HepG2 (cell line): ENCODE measurements around the gene SLC4A5. TPM values are rescaled to one million over a fixed set of nuclear protein-coding genes. Genes with fewer than 3 reads are reported as not detected.

Experiments used
- ATAC-seq: fragments of 200-7000 bp; cut with Tn5 transposase; 3 replicates; pipeline ENCODE4 v1.9.1; 2020; ENCODE audit warnings: mild to moderate bottlenecking, moderate library complexity
- BruUV-seq: library from RNA; stranded (reverse); fragments of 400-500 nt; replicated peaks from 2 replicates; lab custom pipeline; 2021; lab: Mats Ljungman, UMichigan
- CTCF ChIA-PET: fragments of 300-600 bp; formaldehyde crosslinking; extraction: SDS; loops from one replicate; lab custom pipeline; 2021; ENCODE audit warnings: low total read pairs, inconsistent platforms, low intra/inter-chr PET ratio; lab: Yijun Ruan, JAX
- POLR2A ChIA-PET: fragments of 350-600 bp; sonication (Branson Sonifier 250); formaldehyde crosslinking; loops from one replicate; lab custom pipeline; 2020; ENCODE audit warnings: antibody characterized with exemption, inconsistent platforms; lab: Yijun Ruan, JAX
- DNase-seq: peaks from one replicate; pipeline ENCODE4 v3.0.0-alpha.2; 2015; ENCODE audit warnings: low spot score
- FAIRE-seq: peaks from 3 replicates; lab custom pipeline; 2011; peaks lifted over from hg19 to GRCh38; lab: Jason Lieb, UNC
- H2AFZ ChIP-seq: one replicate; pipeline ENCODE4 v1.6.1; 2011; ENCODE audit warnings: low read length, inconsistent platforms
- H3K27ac ChIP-seq: fragments of 300-600 bp; 3 replicates; pipeline ENCODE4 v1.8.0; 2011; ENCODE audit warnings: mixed run types, mild to moderate bottlenecking, mixed read lengths, low read length, inconsistent platforms; ENCODE audit not compliant: insufficient read depth; ENCODE audit errors: extremely low read length
- H3K27me3 ChIP-seq, 2 experiments: fragments of 200-600 bp in 1 of 2; 2 replicates in 1 of 2; 3 replicates in 1 of 2; pipeline versions ENCODE4 v1.6.0 to v1.8.0; 2011; ENCODE audit warnings: low read length in 2 of 2, mild to moderate bottlenecking in 2 of 2, moderate library complexity in 2 of 2, inconsistent platforms in 1 of 2; ENCODE audit not compliant: insufficient read depth in 2 of 2, control insufficient read depth in 1 of 2
- H3K36me3 ChIP-seq, 2 experiments: fragments of 200-600 bp in 1 of 2; replicated peaks in 1 of 2; 2 replicates in 1 of 2; 3 replicates in 1 of 2; pipeline versions ENCODE4 v1.5.1 to v1.8.0; 2011; ENCODE audit warnings: low read length in 2 of 2, inconsistent platforms in 1 of 2; ENCODE audit not compliant: insufficient read depth in 2 of 2, control insufficient read depth in 1 of 2
- H3K4me1 ChIP-seq: 2 replicates; pipeline ENCODE4 v1.5.1; 2012; ENCODE audit warnings: low read length, inconsistent platforms; ENCODE audit not compliant: insufficient read depth
- H3K4me2 ChIP-seq: 2 replicates; pipeline ENCODE4 v1.6.0; 2011; ENCODE audit warnings: low read depth, low read length, inconsistent platforms
- H3K4me3 ChIP-seq, 3 experiments: fragments of 200-600 bp in 1 of 3; sonication (generic), shearing (Covaris generic) in 1 of 3; replicated peaks in 1 of 3; 2 replicates each; pipeline ENCODE4 v1.5.1; 2011 to 2016; ENCODE audit warnings: low read length in 3 of 3, inconsistent platforms in 2 of 3, low read depth in 2 of 3, mild to moderate bottlenecking in 2 of 3, control low read depth in 1 of 3, mixed read lengths in 1 of 3; ENCODE audit not compliant: insufficient read depth in 1 of 3
- H3K79me2 ChIP-seq: one replicate; pipeline ENCODE4 v1.6.1; 2011; ENCODE audit warnings: low read length, inconsistent platforms; ENCODE audit not compliant: insufficient read depth
- H3K9ac ChIP-seq: 2 replicates; pipeline ENCODE4 v1.6.0; 2011; ENCODE audit warnings: mild to moderate bottlenecking, low read depth, low read length, inconsistent platforms; ENCODE audit not compliant: insufficient read depth
- H3K9me3 ChIP-seq: 2 replicates; pipeline ENCODE4 v1.5.1; 2012; ENCODE audit warnings: mild to moderate bottlenecking, low read length
- H4K20me1 ChIP-seq: 2 replicates; pipeline ENCODE4 v1.6.0; 2011; ENCODE audit warnings: inconsistent platforms, mild to moderate bottlenecking, low read length, moderate library complexity; ENCODE audit not compliant: insufficient read depth
- ELF3 ChIP-seq: IDR thresholded peaks from 2 replicates; pipeline ENCODE4 v1.6.1; 2016; ENCODE audit warnings: missing genetic modification reagents, missing compliant biosample characterization
- GTF3A ChIP-seq: sonication (generic); formaldehyde crosslinking; conservative IDR thresholded peaks from 2 replicates; pipeline ENCODE4 v1.4.0; 2020; ENCODE audit warnings: mild to moderate bottlenecking, missing genetic modification reagents
- HES4 ChIP-seq: sonication (generic); formaldehyde crosslinking; IDR thresholded peaks from 2 replicates; pipeline ENCODE4 v1.9.0; 2021; ENCODE audit warnings: mild to moderate bottlenecking, missing genetic modification reagents, borderline replicate concordance
- JARID2 ChIP-seq: sonication (generic); formaldehyde crosslinking; IDR thresholded peaks from 2 replicates; pipeline ENCODE4 v1.8.1; 2023; ENCODE audit warnings: missing genetic modification reagents, inconsistent platforms; ENCODE audit not compliant: insufficient replicate concordance
- NFYC ChIP-seq: IDR thresholded peaks from 2 replicates; pipeline ENCODE4 v1.6.1; 2016; ENCODE audit warnings: missing genetic modification reagents, missing compliant biosample characterization
- PHF20 ChIP-seq: sonication (generic); formaldehyde crosslinking; IDR thresholded peaks from 2 replicates; pipeline ENCODE4 v1.5.0; 2020; ENCODE audit warnings: mild to moderate bottlenecking, missing genetic modification reagents
- SMC3 ChIP-seq: IDR thresholded peaks from 2 replicates; pipeline ENCODE4 v1.6.1; 2011; ENCODE audit warnings: low read length, improper control_type of control experiment
- TBL1XR1 ChIP-seq: fragments of 150-350 bp; IDR thresholded peaks from 2 replicates; pipeline ENCODE4 v1.6.1; 2014; ENCODE audit warnings: borderline replicate concordance, low read length; ENCODE audit not compliant: partially characterized antibody
- TOE1 ChIP-seq: sonication (generic); formaldehyde crosslinking; IDR thresholded peaks from 2 replicates; pipeline ENCODE4 v1.4.0; 2020; ENCODE audit warnings: mild to moderate bottlenecking, missing genetic modification reagents
- ZSCAN20 ChIP-seq: sonication (generic); formaldehyde crosslinking; IDR thresholded peaks from 2 replicates; pipeline ENCODE4 v1.4.0; 2020; ENCODE audit warnings: missing genetic modification reagents, mild to moderate bottlenecking, borderline replicate concordance
- ZSCAN31 ChIP-seq: sonication (generic); formaldehyde crosslinking; IDR thresholded peaks from 2 replicates; pipeline ENCODE4 v1.5.0; 2020; ENCODE audit warnings: low read depth, mild to moderate bottlenecking, missing genetic modification reagents
- whole genome bisulfite sequencing: methylation state at CpG from one replicate; pipeline ENCODE4 v1.1.6; 2017; ENCODE audit warnings: low lambda C conversion rate; 5-methylcytosine and 5-hydroxymethylcytosine counted together
- in situ Hi-C: cut with HindIII; loops from 2 replicates; pipeline ENCODE4 v1.10.0; 2017; ENCODE audit warnings: low pct_unique_long_range_greater_than_20kb; ENCODE audit not compliant: extremely low pct_ligation_motif_present
- intact Hi-C: fragments of 100-400 bp; cut with micrococcal nuclease; formaldehyde crosslinking; loops from one replicate; pipeline ENCODE4 v1.10.0; 2022; ENCODE audit not compliant: unreplicated experiment
- polyA plus RNA-seq, 8 experiments: library from polyadenylated mRNA; depleted of rRNA in 3 of 8; stranded (reverse) in 7 of 8; unstranded in 1 of 8; fragments of >200 nt; fragmentation: Illumina TruSeq in 4 of 8; extraction: Trizol in 4 of 8; gene quantifications; 2 replicates each; pipeline versions ENCODE4 v1.2.1 to v1.2.3, GENCODE V29; 2011 to 2016; ENCODE audit warnings: low read depth in 4 of 8, missing spikeins in 1 of 8, mixed read lengths in 1 of 8; ENCODE audit not compliant: insufficient read depth in 1 of 8
- total RNA-seq, 5 experiments: library from RNA; depleted of rRNA; stranded (reverse); fragments of >200 nt; fragmentation: Illumina TruSeq; extraction: Trizol; gene quantifications; 2 replicates each; pipeline ENCODE4 v1.2.3, GENCODE V29; 2016; ENCODE audit warnings: low read depth in 1 of 5
- TF ChIP-seq, protein P1 (sequence below): IDR thresholded peaks from 2 replicates; pipeline ENCODE4 v1.6.1; 2012; ENCODE audit warnings: low read depth, low read length, improper control_type of control experiment
- TF ChIP-seq, protein P2 (sequence below): sonication (generic); formaldehyde crosslinking; IDR thresholded peaks from 2 replicates; pipeline ENCODE4 v1.8.1; 2023; ENCODE audit warnings: mild to moderate bottlenecking, missing genetic modification reagents
- TF ChIP-seq, protein P3 (sequence below): sonication (generic); formaldehyde crosslinking; IDR thresholded peaks from 2 replicates; pipeline ENCODE4 v1.5.1; 2020; ENCODE audit warnings: missing genetic modification reagents, mild to moderate bottlenecking, borderline replicate concordance
- TF ChIP-seq, protein P4 (sequence below): sonication (generic); formaldehyde crosslinking; IDR thresholded peaks from 2 replicates; pipeline ENCODE4 v1.8.0; 2022; ENCODE audit warnings: mild to moderate bottlenecking, missing genetic modification reagents, moderate library complexity
- TF ChIP-seq, protein P5 (sequence below): sonication (generic); formaldehyde crosslinking; IDR thresholded peaks from 2 replicates; pipeline ENCODE4 v1.5.0; 2020; ENCODE audit warnings: mild to moderate bottlenecking, missing genetic modification reagents, moderate library complexity

Gene SLC4A5
- total and polyA plus RNA-seq, 2 of the 13 experiments (the other 11 are each of a cell fraction or from before 2014, with no cell fraction given), result 0.50 TPM; not detected in 1

DNA sequence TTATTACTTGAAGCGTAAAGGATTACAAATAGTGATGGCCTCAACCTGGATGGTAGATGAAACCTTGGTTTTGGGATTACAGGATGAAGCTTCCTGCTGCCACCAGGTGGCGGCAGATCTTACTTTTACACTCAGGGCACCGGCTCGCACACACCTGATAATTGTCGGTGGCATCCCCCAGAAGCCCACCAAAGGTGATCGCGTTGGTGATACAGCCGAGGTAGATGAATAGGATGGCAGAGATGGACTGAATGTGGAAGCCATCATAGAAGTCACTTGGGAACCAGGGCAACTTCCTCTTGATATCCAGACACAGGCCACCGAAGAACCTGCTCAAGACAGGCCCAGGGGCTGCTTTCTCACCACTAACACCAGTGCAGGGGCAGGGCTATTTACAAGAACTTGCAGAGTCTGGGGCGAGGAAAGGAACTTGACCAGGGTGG lies 93.0 kb downstream of the SLC4A5 start:
- ATAC-seq (peak; percentile 83), FAIRE-seq (peak; percentile 88), DNase-seq (peak; percentile 41)
- Histone ChIP-seq H3K36me3 (no peaks in the 10 kb centered on the region), H3K9me3 (no peaks in the 10 kb centered on the region), H2AFZ (no peak overlapping the region), H3K79me2 (no peaks in the 10 kb centered on the region), H3K9ac (no peak overlapping the region), H3K4me2 (no peak overlapping the region), H3K27ac (no peak overlapping the region), H3K4me1 (no peaks in the 10 kb centered on the region), H3K4me3 (no peak overlapping the region), H3K27me3 (peaks cover 2 to 15% of the 10 kb centered on the region in 2 experiments; a peak in 1 of 5 replicates), H4K20me1 (no peaks in the 10 kb centered on the region)
- BruUV-seq, result no TSS peak
- POLR2A ChIA-PET, result no interaction called here
- intact Hi-C loops (loop anchor here (1.0 to 5.0 kb wide), 3 partner anchors 85 to 337 kb away; no protein-coding TSS in a partner anchor), in situ Hi-C loops (no loop called here)
- 11% methylated on average over 10 of the region's 10 CpGs for WGBS
- CTCF ChIA-PET, result interaction anchor here (0.8 to 2.2 kb wide), 8 partner anchors 11 to 338 kb away, joined by 3 to 25 read pairs (median 5); no protein-coding TSS in a partner anchor
- TF ChIP-seq SMC3 (peak; percentile 87), JARID2 (CRISPR knock-in tag) (no peak), GTF3A (CRISPR knock-in tag) (no peak), TOE1 (CRISPR knock-in tag) (no peak), ZSCAN31 (CRISPR knock-in tag) (no peak), PHF20 (CRISPR knock-in tag) (no peak), NFYC (CRISPR knock-in tag) (no peak), ZSCAN20 (CRISPR knock-in tag) (no peak), ELF3 (CRISPR knock-in tag) (no peak), TBL1XR1 (no peak), HES4 (no peak)
- TF ChIP-seq, protein P1, sequence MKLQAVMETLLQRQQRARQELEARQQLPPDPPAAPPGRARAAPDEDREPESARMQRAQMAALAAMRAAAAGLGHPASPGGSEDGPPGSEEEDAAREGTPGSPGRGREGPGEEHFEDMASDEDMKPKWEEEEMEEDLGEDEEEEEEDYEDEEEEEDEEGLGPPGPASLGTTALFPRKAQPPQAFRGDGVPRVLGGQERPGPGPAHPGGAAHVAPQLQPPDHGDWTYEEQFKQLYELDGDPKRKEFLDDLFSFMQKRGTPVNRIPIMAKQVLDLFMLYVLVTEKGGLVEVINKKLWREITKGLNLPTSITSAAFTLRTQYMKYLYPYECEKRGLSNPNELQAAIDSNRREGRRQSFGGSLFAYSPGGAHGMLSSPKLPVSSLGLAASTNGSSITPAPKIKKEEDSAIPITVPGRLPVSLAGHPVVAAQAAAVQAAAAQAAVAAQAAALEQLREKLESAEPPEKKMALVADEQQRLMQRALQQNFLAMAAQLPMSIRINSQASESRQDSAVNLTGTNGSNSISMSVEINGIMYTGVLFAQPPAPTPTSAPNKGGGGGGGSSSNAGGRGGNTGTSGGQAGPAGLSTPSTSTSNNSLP, result 0 out of 2 replicates have a peak, but pooled peaks have one; percentile 16
- TF ChIP-seq, protein P2, sequence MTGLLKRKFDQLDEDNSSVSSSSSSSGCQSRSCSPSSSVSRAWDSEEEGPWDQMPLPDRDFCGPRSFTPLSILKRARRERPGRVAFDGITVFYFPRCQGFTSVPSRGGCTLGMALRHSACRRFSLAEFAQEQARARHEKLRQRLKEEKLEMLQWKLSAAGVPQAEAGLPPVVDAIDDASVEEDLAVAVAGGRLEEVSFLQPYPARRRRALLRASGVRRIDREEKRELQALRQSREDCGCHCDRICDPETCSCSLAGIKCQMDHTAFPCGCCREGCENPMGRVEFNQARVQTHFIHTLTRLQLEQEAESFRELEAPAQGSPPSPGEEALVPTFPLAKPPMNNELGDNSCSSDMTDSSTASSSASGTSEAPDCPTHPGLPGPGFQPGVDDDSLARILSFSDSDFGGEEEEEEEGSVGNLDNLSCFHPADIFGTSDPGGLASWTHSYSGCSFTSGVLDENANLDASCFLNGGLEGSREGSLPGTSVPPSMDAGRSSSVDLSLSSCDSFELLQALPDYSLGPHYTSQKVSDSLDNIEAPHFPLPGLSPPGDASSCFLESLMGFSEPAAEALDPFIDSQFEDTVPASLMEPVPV (CRISPR knock-in tag), result no peak
- TF ChIP-seq, protein P3, sequence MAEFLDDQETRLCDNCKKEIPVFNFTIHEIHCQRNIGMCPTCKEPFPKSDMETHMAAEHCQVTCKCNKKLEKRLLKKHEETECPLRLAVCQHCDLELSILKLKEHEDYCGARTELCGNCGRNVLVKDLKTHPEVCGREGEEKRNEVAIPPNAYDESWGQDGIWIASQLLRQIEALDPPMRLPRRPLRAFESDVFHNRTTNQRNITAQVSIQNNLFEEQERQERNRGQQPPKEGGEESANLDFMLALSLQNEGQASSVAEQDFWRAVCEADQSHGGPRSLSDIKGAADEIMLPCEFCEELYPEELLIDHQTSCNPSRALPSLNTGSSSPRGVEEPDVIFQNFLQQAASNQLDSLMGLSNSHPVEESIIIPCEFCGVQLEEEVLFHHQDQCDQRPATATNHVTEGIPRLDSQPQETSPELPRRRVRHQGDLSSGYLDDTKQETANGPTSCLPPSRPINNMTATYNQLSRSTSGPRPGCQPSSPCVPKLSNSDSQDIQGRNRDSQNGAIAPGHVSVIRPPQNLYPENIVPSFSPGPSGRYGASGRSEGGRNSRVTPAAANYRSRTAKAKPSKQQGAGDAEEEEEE (CRISPR knock-in tag), result no peak
- TF ChIP-seq, protein P4, sequence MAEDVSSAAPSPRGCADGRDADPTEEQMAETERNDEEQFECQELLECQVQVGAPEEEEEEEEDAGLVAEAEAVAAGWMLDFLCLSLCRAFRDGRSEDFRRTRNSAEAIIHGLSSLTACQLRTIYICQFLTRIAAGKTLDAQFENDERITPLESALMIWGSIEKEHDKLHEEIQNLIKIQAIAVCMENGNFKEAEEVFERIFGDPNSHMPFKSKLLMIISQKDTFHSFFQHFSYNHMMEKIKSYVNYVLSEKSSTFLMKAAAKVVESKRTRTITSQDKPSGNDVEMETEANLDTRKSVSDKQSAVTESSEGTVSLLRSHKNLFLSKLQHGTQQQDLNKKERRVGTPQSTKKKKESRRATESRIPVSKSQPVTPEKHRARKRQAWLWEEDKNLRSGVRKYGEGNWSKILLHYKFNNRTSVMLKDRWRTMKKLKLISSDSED (CRISPR knock-in tag), result no peak
- TF ChIP-seq, protein P5, sequence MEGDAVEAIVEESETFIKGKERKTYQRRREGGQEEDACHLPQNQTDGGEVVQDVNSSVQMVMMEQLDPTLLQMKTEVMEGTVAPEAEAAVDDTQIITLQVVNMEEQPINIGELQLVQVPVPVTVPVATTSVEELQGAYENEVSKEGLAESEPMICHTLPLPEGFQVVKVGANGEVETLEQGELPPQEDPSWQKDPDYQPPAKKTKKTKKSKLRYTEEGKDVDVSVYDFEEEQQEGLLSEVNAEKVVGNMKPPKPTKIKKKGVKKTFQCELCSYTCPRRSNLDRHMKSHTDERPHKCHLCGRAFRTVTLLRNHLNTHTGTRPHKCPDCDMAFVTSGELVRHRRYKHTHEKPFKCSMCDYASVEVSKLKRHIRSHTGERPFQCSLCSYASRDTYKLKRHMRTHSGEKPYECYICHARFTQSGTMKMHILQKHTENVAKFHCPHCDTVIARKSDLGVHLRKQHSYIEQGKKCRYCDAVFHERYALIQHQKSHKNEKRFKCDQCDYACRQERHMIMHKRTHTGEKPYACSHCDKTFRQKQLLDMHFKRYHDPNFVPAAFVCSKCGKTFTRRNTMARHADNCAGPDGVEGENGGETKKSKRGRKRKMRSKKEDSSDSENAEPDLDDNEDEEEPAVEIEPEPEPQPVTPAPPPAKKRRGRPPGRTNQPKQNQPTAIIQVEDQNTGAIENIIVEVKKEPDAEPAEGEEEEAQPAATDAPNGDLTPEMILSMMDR, result peak; percentile 88
